HepG2 (cell line): Measurements from ENCODE around the gene MADD. TPM values are rescaled to one million over a fixed set of nuclear protein-coding genes. Genes with fewer than 3 reads are reported as not detected.

Source experiments
- ATAC-seq: fragments of 200-7000 bp; cut with Tn5 transposase; 3 replicates; pipeline ENCODE4 v1.9.1; 2020; ENCODE audit warnings: mild to moderate bottlenecking, moderate library complexity
- BruUV-seq: library from RNA; stranded (reverse); fragments of 400-500 nt; replicated peaks from 2 replicates; lab custom pipeline; 2021; lab: Mats Ljungman, UMichigan
- CTCF ChIA-PET: fragments of 300-600 bp; formaldehyde crosslinking; extraction: SDS; loops from one replicate; lab custom pipeline; 2021; ENCODE audit warnings: low total read pairs, inconsistent platforms, low intra/inter-chr PET ratio; lab: Yijun Ruan, JAX
- POLR2A ChIA-PET: fragments of 350-600 bp; sonication (Branson Sonifier 250); formaldehyde crosslinking; loops from one replicate; lab custom pipeline; 2020; ENCODE audit warnings: antibody characterized with exemption, inconsistent platforms; lab: Yijun Ruan, JAX
- DNase-seq: peaks from one replicate; pipeline ENCODE4 v3.0.0-alpha.2; 2015; ENCODE audit warnings: low spot score
- FAIRE-seq: peaks from 3 replicates; lab custom pipeline; 2011; peaks lifted over from hg19 to GRCh38; lab: Jason Lieb, UNC
- H2AFZ ChIP-seq: one replicate; pipeline ENCODE4 v1.6.1; 2011; ENCODE audit warnings: low read length, inconsistent platforms
- H3K27ac ChIP-seq: fragments of 300-600 bp; 3 replicates; pipeline ENCODE4 v1.8.0; 2011; ENCODE audit warnings: mixed run types, mild to moderate bottlenecking, mixed read lengths, low read length, inconsistent platforms; ENCODE audit not compliant: insufficient read depth; ENCODE audit errors: extremely low read length
- H3K27me3 ChIP-seq, 2 experiments: fragments of 200-600 bp in 1 of 2; 2 replicates in 1 of 2; 3 replicates in 1 of 2; pipeline versions ENCODE4 v1.6.0 to v1.8.0; 2011; ENCODE audit warnings: low read length in 2 of 2, mild to moderate bottlenecking in 2 of 2, moderate library complexity in 2 of 2, inconsistent platforms in 1 of 2; ENCODE audit not compliant: insufficient read depth in 2 of 2, control insufficient read depth in 1 of 2
- H3K36me3 ChIP-seq, 2 experiments: fragments of 200-600 bp in 1 of 2; replicated peaks in 1 of 2; 2 replicates in 1 of 2; 3 replicates in 1 of 2; pipeline versions ENCODE4 v1.5.1 to v1.8.0; 2011; ENCODE audit warnings: low read length in 2 of 2, inconsistent platforms in 1 of 2; ENCODE audit not compliant: insufficient read depth in 2 of 2, control insufficient read depth in 1 of 2
- H3K4me1 ChIP-seq: 2 replicates; pipeline ENCODE4 v1.5.1; 2012; ENCODE audit warnings: low read length, inconsistent platforms; ENCODE audit not compliant: insufficient read depth
- H3K4me2 ChIP-seq: 2 replicates; pipeline ENCODE4 v1.6.0; 2011; ENCODE audit warnings: low read depth, low read length, inconsistent platforms
- H3K4me3 ChIP-seq, 3 experiments: fragments of 200-600 bp in 1 of 3; sonication (generic), shearing (Covaris generic) in 1 of 3; replicated peaks in 1 of 3; 2 replicates each; pipeline ENCODE4 v1.5.1; 2011 to 2016; ENCODE audit warnings: low read length in 3 of 3, inconsistent platforms in 2 of 3, low read depth in 2 of 3, mild to moderate bottlenecking in 2 of 3, control low read depth in 1 of 3, mixed read lengths in 1 of 3; ENCODE audit not compliant: insufficient read depth in 1 of 3
- H3K79me2 ChIP-seq: one replicate; pipeline ENCODE4 v1.6.1; 2011; ENCODE audit warnings: low read length, inconsistent platforms; ENCODE audit not compliant: insufficient read depth
- H3K9ac ChIP-seq: 2 replicates; pipeline ENCODE4 v1.6.0; 2011; ENCODE audit warnings: mild to moderate bottlenecking, low read depth, low read length, inconsistent platforms; ENCODE audit not compliant: insufficient read depth
- H3K9me3 ChIP-seq: 2 replicates; pipeline ENCODE4 v1.5.1; 2012; ENCODE audit warnings: mild to moderate bottlenecking, low read length
- H4K20me1 ChIP-seq: 2 replicates; pipeline ENCODE4 v1.6.0; 2011; ENCODE audit warnings: inconsistent platforms, mild to moderate bottlenecking, low read length, moderate library complexity; ENCODE audit not compliant: insufficient read depth
- CREB1 ChIP-seq, 2 experiments: fragments of 450-650 bp in 1 of 2; IDR thresholded peaks; 2 replicates each; pipeline ENCODE4 v1.6.1; 2016 to 2017; ENCODE audit warnings: control low read depth in 1 of 2, mild to moderate bottlenecking in 1 of 2, missing compliant biosample characterization in 1 of 2, missing genetic modification characterization in 1 of 2
- NFKBIZ ChIP-seq: IDR thresholded peaks from 2 replicates; pipeline ENCODE4 v1.6.1; 2018; ENCODE audit warnings: missing genetic modification reagents, missing compliant biosample characterization
- PRMT3 ChIP-seq: sonication (generic); formaldehyde crosslinking; IDR thresholded peaks from 2 replicates; pipeline ENCODE4 v1.8.1; 2022; ENCODE audit warnings: low read depth, mild to moderate bottlenecking, moderate library complexity, missing genetic modification reagents, borderline replicate concordance
- SCMH1 ChIP-seq: sonication (generic); formaldehyde crosslinking; IDR thresholded peaks from 2 replicates; pipeline ENCODE4 v1.9.0; 2021; ENCODE audit warnings: missing genetic modification reagents, mild to moderate bottlenecking, borderline replicate concordance
- SOX6 ChIP-seq, 2 experiments: fragments of 450-650 bp in 1 of 2; sonication (generic) in 1 of 2; formaldehyde crosslinking in 1 of 2; IDR thresholded peaks; 2 replicates each; pipeline versions ENCODE4 v1.4.0 to v1.6.1; 2017 to 2020; ENCODE audit warnings: antibody characterized with exemption in 1 of 2, mild to moderate bottlenecking in 1 of 2, missing genetic modification reagents in 1 of 2
- ZBTB8A ChIP-seq: sonication (generic); formaldehyde crosslinking; IDR thresholded peaks from 2 replicates; pipeline ENCODE4 v1.4.0; 2020; ENCODE audit warnings: mild to moderate bottlenecking, low read depth, missing genetic modification reagents, borderline replicate concordance
- ZNF33A ChIP-seq: sonication (generic); formaldehyde crosslinking; IDR thresholded peaks from 2 replicates; pipeline ENCODE4 v1.5.1; 2020; ENCODE audit warnings: missing genetic modification reagents, mild to moderate bottlenecking, moderate library complexity, borderline replicate concordance
- ZNF354B ChIP-seq: sonication (generic); formaldehyde crosslinking; IDR thresholded peaks from 2 replicates; pipeline ENCODE4 v1.8.0; 2022; ENCODE audit warnings: mild to moderate bottlenecking, missing genetic modification reagents
- WGBS: methylation state at CpG from one replicate; pipeline ENCODE4 v1.1.6; 2017; ENCODE audit warnings: low lambda C conversion rate; 5-methylcytosine and 5-hydroxymethylcytosine counted together
- in situ Hi-C: cut with HindIII; loops from 2 replicates; pipeline ENCODE4 v1.10.0; 2017; ENCODE audit warnings: low pct_unique_long_range_greater_than_20kb; ENCODE audit not compliant: extremely low pct_ligation_motif_present
- intact Hi-C: fragments of 100-400 bp; cut with micrococcal nuclease; formaldehyde crosslinking; loops from one replicate; pipeline ENCODE4 v1.10.0; 2022; ENCODE audit not compliant: unreplicated experiment
- polyA plus RNA-seq, 8 experiments: library from polyadenylated mRNA; depleted of rRNA in 3 of 8; stranded (reverse) in 7 of 8; unstranded in 1 of 8; fragments of >200 nt; fragmentation: Illumina TruSeq in 4 of 8; extraction: Trizol in 4 of 8; gene quantifications; 2 replicates each; pipeline versions ENCODE4 v1.2.1 to v1.2.3, GENCODE V29; 2011 to 2016; ENCODE audit warnings: low read depth in 4 of 8, missing spikeins in 1 of 8, mixed read lengths in 1 of 8; ENCODE audit not compliant: insufficient read depth in 1 of 8
- total RNA-seq, 5 experiments: library from RNA; depleted of rRNA; stranded (reverse); fragments of >200 nt; fragmentation: Illumina TruSeq; extraction: Trizol; gene quantifications; 2 replicates each; pipeline ENCODE4 v1.2.3, GENCODE V29; 2016; ENCODE audit warnings: low read depth in 1 of 5
- TF ChIP-seq, protein P1 (sequence below): sonication (generic); formaldehyde crosslinking; IDR thresholded peaks from 2 replicates; pipeline ENCODE4 v1.5.0; 2020; ENCODE audit warnings: missing genetic modification reagents, mild to moderate bottlenecking, borderline replicate concordance

MADD gene
- total and polyA plus RNA-seq, 2 of the 13 experiments (the other 11 are each of a cell fraction or from before 2014, with no cell fraction given), result 18.0 to 29.2 TPM

DNA sequence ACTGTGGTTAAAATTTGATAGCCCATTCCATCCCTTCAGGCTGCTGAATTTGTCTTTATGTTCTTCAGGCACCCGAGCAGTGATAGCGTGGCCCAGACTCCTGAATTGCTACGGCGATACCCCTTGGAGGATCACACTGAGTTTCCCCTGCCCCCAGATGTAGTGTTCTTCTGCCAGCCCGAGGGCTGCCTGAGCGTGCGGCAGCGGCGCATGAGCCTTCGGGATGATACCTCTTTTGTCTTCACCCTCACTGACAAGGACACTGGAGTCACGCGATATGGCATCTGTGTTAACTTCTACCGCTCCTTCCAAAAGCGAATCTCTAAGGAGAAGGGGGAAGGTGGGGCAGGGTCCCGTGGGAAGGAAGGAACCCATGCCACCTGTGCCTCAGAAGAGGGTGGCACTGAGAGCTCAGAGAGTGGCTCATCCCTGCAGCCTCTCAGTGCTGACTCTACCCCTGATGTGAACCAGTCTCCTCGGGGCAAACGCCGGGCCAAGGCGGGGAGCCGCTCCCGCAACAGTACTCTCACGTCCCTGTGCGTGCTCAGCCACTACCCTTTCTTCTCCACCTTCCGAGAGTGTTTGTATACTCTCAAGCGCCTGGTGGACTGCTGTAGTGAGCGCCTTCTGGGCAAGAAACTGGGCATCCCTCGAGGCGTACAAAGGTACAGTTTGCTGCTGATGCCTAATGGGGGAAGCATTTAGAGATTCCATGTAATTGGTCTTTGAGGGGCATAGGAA, 4.7 kb downstream of the MADD start:
- H3K79me2 ChIP-seq, result peaks cover 44% of the 10 kb centered on the region
- BruUV-seq, result no TSS peak
- no peaks in the 10 kb centered on the region for H3K9me3 ChIP-seq
- ChIA-PET CTCF (no interaction called here), POLR2A (no interaction called here)
- no peak overlapping the region for H3K27ac ChIP-seq
- TF ChIP-seq SCMH1 (no peak), CREB1 (IDR thresholded peaks at IDR 0.05) (no peak), CREB1 (CRISPR knock-in tag; IDR thresholded peaks at IDR 0.05) (no peak), ZNF354B (CRISPR knock-in tag) (no peak), NFKBIZ (CRISPR knock-in tag) (no peak), ZBTB8A (CRISPR knock-in tag) (no peak), PRMT3 (CRISPR knock-in tag) (no peak), SOX6 (IDR thresholded peaks at IDR 0.05) (no peak), SOX6 (CRISPR knock-in tag; IDR thresholded peaks at IDR 0.05) (no peak), ZNF33A (CRISPR knock-in tag) (no peak)
- TF ChIP-seq, protein P1, sequence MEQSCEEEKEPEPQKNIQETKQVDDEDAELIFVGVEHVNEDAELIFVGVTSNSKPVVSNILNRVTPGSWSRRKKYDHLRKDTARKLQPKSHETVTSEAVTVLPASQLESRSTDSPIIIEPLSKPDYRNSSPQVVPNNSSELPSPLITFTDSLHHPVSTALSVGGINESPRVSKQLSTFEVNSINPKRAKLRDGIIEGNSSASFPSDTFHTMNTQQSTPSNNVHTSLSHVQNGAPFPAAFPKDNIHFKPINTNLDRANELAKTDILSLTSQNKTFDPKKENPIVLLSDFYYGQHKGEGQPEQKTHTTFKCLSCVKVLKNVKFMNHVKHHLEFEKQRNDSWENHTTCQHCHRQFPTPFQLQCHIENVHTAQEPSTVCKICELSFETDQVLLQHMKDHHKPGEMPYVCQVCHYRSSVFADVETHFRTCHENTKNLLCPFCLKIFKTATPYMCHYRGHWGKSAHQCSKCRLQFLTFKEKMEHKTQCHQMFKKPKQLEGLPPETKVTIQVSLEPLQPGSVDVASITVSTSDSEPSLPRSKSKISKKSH (CRISPR knock-in tag), result no peak
- no peak overlapping the region for H3K4me3 ChIP-seq
- 96% methylated on average over 24 of the region's 28 CpGs for WGBS
- peaks cover 24% of the 10 kb centered on the region for H3K4me1 ChIP-seq
- intact Hi-C loops (no loop called here), in situ Hi-C loops (no loop called here)
- DNase-seq (no peak), ATAC-seq (no peak), FAIRE-seq (no peak)
- peaks cover 23% of the 10 kb centered on the region; the same call in 1 of the 2 replicates for H4K20me1 ChIP-seq
- no peak overlapping the region for H2AFZ ChIP-seq
- H3K4me2 ChIP-seq, result no peak overlapping the region
- no peak overlapping the region for H3K9ac ChIP-seq
- no peaks in the 10 kb centered on the region for H3K27me3 ChIP-seq
- peaks cover 25 to 57% of the 10 kb centered on the region in 2 experiments for H3K36me3 ChIP-seq
